GM19035 (cell line): ENCODE data around the gene UBR3.
A peak's percentile ranks its signal among the peaks of the same experiment; 100 is the strongest.

ENCODE experiments used
- ATAC-seq: cut with Tn5 transposase; IDR thresholded peaks from one replicate; pipeline ENCODE4 v1.9.1; 2021; ENCODE audit not compliant: unreplicated experiment

Gene UBR3

GRCh38 chr2:170044751-170045478 lies 217.7 kb downstream of the UBR3 start:
- no peak for ATAC-seq

GRCh38 chr2:170047331-170048065 lies 220.2 kb downstream of the UBR3 start:
- no peak for ATAC-seq

GRCh38 chr2:170052151-170052550 lies 224.9 kb downstream of the UBR3 start:
- ATAC-seq = no peak

- no peak for ATAC-seq
These were observed 227.7 kb downstream of the UBR3 start for GRCh38 chr2:170054997-170055396.

- no peak for ATAC-seq
These were observed 229.6 kb downstream of the UBR3 start for GRCh38 chr2:170056900-170057299.

GRCh38 chr2:170063456-170064235 lies 236.4 kb downstream of the UBR3 start:
- ATAC-seq = no peak

- no peak for ATAC-seq
These were observed 243.5 kb downstream of the UBR3 start for GRCh38 chr2:170070778-170071177.

GRCh38 chr2:170073288-170073687 lies 246.0 kb downstream of the UBR3 start:
- no peak for ATAC-seq

- ATAC-seq = peak; percentile 50
These were observed 248.9 kb downstream of the UBR3 start for GRCh38 chr2:170076189-170076588.

GRCh38 chr2:170077830-170078569 lies 250.7 kb downstream of the UBR3 start:
- ATAC-seq = no peak

- ATAC-seq = no peak
These were observed 257.7 kb downstream of the UBR3 start for GRCh38 chr2:170084820-170085491.

- no peak for ATAC-seq
These were observed 258.9 kb downstream of the UBR3 start for GRCh38 chr2:170086117-170086688.

GRCh38 chr2:170086751-170087412 lies 259.6 kb downstream of the UBR3 start:
- no peak for ATAC-seq

GRCh38 chr2:170087413-170087793 lies 260.1 kb downstream of the UBR3 start:
- ATAC-seq = no peak

GRCh38 chr2:170088776-170089175 lies 261.5 kb downstream of the UBR3 start:
- no peak for ATAC-seq

GRCh38 chr2:170090229-170090628 lies 263.0 kb downstream of the UBR3 start:
- no peak for ATAC-seq

GRCh38 chr2:170091436-170091835 lies 264.2 kb downstream of the UBR3 start:
- ATAC-seq = no peak

- ATAC-seq = no peak
These were observed 265.3 kb downstream of the UBR3 start for GRCh38 chr2:170092436-170093060.

GRCh38 chr2:170095380-170095779 lies 268.1 kb downstream of the UBR3 start:
- ATAC-seq = no peak
